HCT116 (cell line): ENCODE measurements around the gene CACNA1F. TPM values are rescaled to one million over a fixed set of nuclear protein-coding genes. Genes with fewer than 3 reads are reported as not detected.

Experiments used
- ATAC-seq: fragments of 200-7000 bp; cut with Tn5 transposase; 2 replicates; pipeline ENCODE4 v1.9.1; 2020; ENCODE audit warnings: mild to moderate bottlenecking, moderate library complexity
- BruUV-seq: library from RNA; stranded (reverse); fragments of 400-500 nt; replicated peaks from 2 replicates; lab custom pipeline; 2021; lab: Mats Ljungman, UMichigan
- CTCF ChIA-PET: fragments of 300-600 bp; sonication (Branson Sonifier 250); formaldehyde crosslinking; loops from one replicate; lab custom pipeline; 2021; ENCODE audit warnings: antibody characterized with exemption; lab: Charles Lee
- POLR2A ChIA-PET: fragments of 300-600, 350-600 bp; sonication (Branson Sonifier 250); formaldehyde crosslinking; loops from one replicate; lab custom pipeline; 2021; ENCODE audit warnings: antibody characterized with exemption; lab: Charles Lee
- RAD21 ChIA-PET, 2 experiments: fragments of 300-600 bp; sonication (Branson Sonifier 250); formaldehyde crosslinking; loops; one replicate each; lab custom pipeline; 2023; ENCODE audit warnings: low total read pairs in 2 of 2; ENCODE audit not compliant: uncharacterized antibody in 2 of 2, unreplicated experiment in 2 of 2, low non-redundant PET in 1 of 2; lab: Charles Lee
- DNase-seq: peaks from one replicate; pipeline ENCODE4 v3.0.0-alpha.2; 2010; ENCODE audit warnings: low read depth, low spot score
- H2AFZ ChIP-seq: fragments of 200-600 bp; shearing (Covaris generic), sonication (generic); 2 replicates; pipeline ENCODE4 v1.6.1; 2017; ENCODE audit warnings: low read depth, mixed run types, mixed read lengths, antibody characterized with exemption, low read length; ENCODE audit not compliant: poor library complexity, severe bottlenecking
- H3K27ac ChIP-seq: 2 replicates; pipeline ENCODE4 v1.5.1; 2012; ENCODE audit warnings: low read depth, low read length
- H3K27me3 ChIP-seq: fragments of 200-600 bp; sonication (generic); 2 replicates; pipeline ENCODE4 v1.6.1; 2016; ENCODE audit warnings: mixed run types, low read length, mixed read lengths; ENCODE audit not compliant: insufficient read depth
- H3K36me3 ChIP-seq, 2 experiments: fragments of 200-500 bp in 1 of 2; fragments of 200-600 bp in 1 of 2; sonication (Bioruptor generic) in 1 of 2; sonication (generic) in 1 of 2; 2 replicates each; pipeline versions ENCODE4 v1.5.1 to v1.6.1; 2014 to 2016; ENCODE audit warnings: low read length in 2 of 2, inconsistent platforms in 1 of 2, mixed read lengths in 1 of 2, mixed run types in 1 of 2; ENCODE audit not compliant: insufficient read depth in 2 of 2, control insufficient read depth in 1 of 2
- H3K4me1 ChIP-seq, 2 experiments: fragments of 200-600 bp in 1 of 2; sonication (generic) in 1 of 2; 2 replicates each; pipeline versions ENCODE4 v1.5.1 to v1.6.1; 2012 to 2017; ENCODE audit warnings: low read length in 2 of 2, inconsistent platforms in 1 of 2, mild to moderate bottlenecking in 1 of 2, mixed read lengths in 1 of 2, mixed run types in 1 of 2, moderate library complexity in 1 of 2; ENCODE audit not compliant: insufficient read depth in 2 of 2, control insufficient read depth in 1 of 2
- H3K4me2 ChIP-seq: fragments of 200-600 bp; sonication (generic); 2 replicates; pipeline ENCODE4 v1.6.1; 2017; ENCODE audit warnings: mixed run types, low read length, mixed read lengths
- H3K4me3 ChIP-seq, 2 experiments: fragments of 200-600 bp in 1 of 2; sonication (generic) in 1 of 2; replicated peaks in 1 of 2; 2 replicates each; pipeline ENCODE4 v1.5.1; 2011 to 2016; ENCODE audit warnings: low read length in 2 of 2, control low read depth in 1 of 2, low read depth in 1 of 2, mild to moderate bottlenecking in 1 of 2, mixed read lengths in 1 of 2, mixed run types in 1 of 2
- H3K79me2 ChIP-seq: fragments of 200-600 bp; sonication (generic); 2 replicates; pipeline ENCODE4 v1.6.1; 2017; ENCODE audit warnings: mild to moderate bottlenecking, mixed run types, low read length, moderate library complexity, mixed read lengths; ENCODE audit not compliant: insufficient read depth
- H3K9ac ChIP-seq: fragments of 200-600 bp; sonication (generic); 2 replicates; pipeline ENCODE4 v1.6.1; 2016; ENCODE audit warnings: low read length, mixed read lengths
- H3K9me2 ChIP-seq: fragments of 200-600 bp; sonication (generic), shearing (Covaris generic); 2 replicates; pipeline ENCODE4 v1.6.1; 2017; ENCODE audit warnings: mixed run types, mild to moderate bottlenecking, moderate library complexity; ENCODE audit not compliant: insufficient read depth
- H3K9me3 ChIP-seq, 2 experiments: fragments of 200-500 bp in 1 of 2; fragments of 200-600 bp in 1 of 2; sonication (Bioruptor generic) in 1 of 2; sonication (generic) in 1 of 2; 2 replicates each; pipeline ENCODE4 v1.6.1; 2014 to 2017; ENCODE audit warnings: low read length in 2 of 2, mixed read lengths in 2 of 2, inconsistent platforms in 1 of 2, low read depth in 1 of 2, mild to moderate bottlenecking in 1 of 2, mixed run types in 1 of 2, moderate library complexity in 1 of 2; ENCODE audit not compliant: control insufficient read depth in 1 of 2, insufficient read depth in 1 of 2
- H4K20me1 ChIP-seq: fragments of 200-600 bp; sonication (generic), shearing (Covaris generic); 2 replicates; pipeline ENCODE4 v1.6.1; 2017; ENCODE audit warnings: mixed run types, mild to moderate bottlenecking, moderate library complexity; ENCODE audit not compliant: insufficient read depth
- CEBPB ChIP-seq: IDR thresholded peaks from 2 replicates; pipeline ENCODE4 v1.6.1; 2012; ENCODE audit warnings: low read depth
- EGR1 ChIP-seq: IDR thresholded peaks from 2 replicates; pipeline ENCODE4 v1.6.1; 2012; ENCODE audit warnings: low read depth
- EZH2 ChIP-seq: fragments of 200-600 bp; sonication (generic); IDR thresholded peaks from 2 replicates; pipeline ENCODE4 v1.6.1; 2017; ENCODE audit warnings: antibody characterized with exemption, mixed run types
- FOSL1 ChIP-seq: IDR thresholded peaks from 2 replicates; pipeline ENCODE4 v1.6.1; 2012; ENCODE audit warnings: low read depth
- POLR2A ChIP-seq: IDR thresholded peaks from 2 replicates; pipeline ENCODE4 v1.7.0; 2011; ENCODE audit warnings: borderline replicate concordance; ENCODE audit not compliant: insufficient read depth, insufficient read length; ENCODE audit errors: extremely low read depth
- POLR2AphosphoS5 ChIP-seq: IDR thresholded peaks from 2 replicates; pipeline ENCODE4 v1.6.1; 2011; ENCODE audit warnings: mild to moderate bottlenecking, low read depth, low read length, moderate library complexity
- RAD21 ChIP-seq: IDR thresholded peaks from 2 replicates; pipeline ENCODE4 v1.6.1; 2012; ENCODE audit warnings: low read depth, mild to moderate bottlenecking
- REST ChIP-seq: IDR thresholded peaks from 2 replicates; pipeline ENCODE4 v1.6.1; 2012; ENCODE audit warnings: low read depth
- SIN3A ChIP-seq: IDR thresholded peaks from 2 replicates; pipeline ENCODE4 v1.6.1; 2012; ENCODE audit warnings: low read depth
- SRF ChIP-seq: IDR thresholded peaks from 2 replicates; pipeline ENCODE4 v1.6.1; 2012; ENCODE audit warnings: low read depth
- ZBTB33 ChIP-seq: IDR thresholded peaks from 2 replicates; pipeline ENCODE4 v1.6.1; 2011; ENCODE audit warnings: mild to moderate bottlenecking, low read length, moderate library complexity; ENCODE audit not compliant: insufficient replicate concordance; ENCODE audit errors: extremely low read depth
- intact Hi-C: fragments of 100-400 bp; cut with micrococcal nuclease; formaldehyde crosslinking; loops from 2 replicates; pipeline ENCODE4 v1.10.0; 2022
- total RNA-seq: library from RNA; stranded (reverse); gene quantifications from one replicate; pipeline ENCODE4 v1.2.1, GENCODE V29; 2021; ENCODE audit not compliant: unreplicated experiment

Gene CACNA1F
- total RNA-seq, 1 experiment from 2014 or later = not detected

GRCh38 chrX:49254639-49255038 lies 21.5 kb upstream of the CACNA1F start:
- no peak for ATAC-seq
- no peak for DNase-seq
- Histone ChIP-seq H3K4me2 (no peak overlapping the region), H3K36me3 (no peaks in the 10 kb centered on the region), H3K27ac (no peak overlapping the region), H3K9me3 (no peaks in the 10 kb centered on the region), H3K4me1 (no peaks in the 10 kb centered on the region), H4K20me1 (no peaks in the 10 kb centered on the region), H3K79me2 (no peaks in the 10 kb centered on the region), H3K9me2 (no peaks in the 10 kb centered on the region), H3K9ac (no peak overlapping the region), H3K27me3 (no peaks in the 10 kb centered on the region), H3K4me3 (no peak overlapping the region), H2AFZ (no peak overlapping the region)
- CTCF ChIA-PET = no interaction called here
- intact Hi-C loops = no loop called here
- TF ChIP-seq SRF = no peak
- no peak for TF ChIP-seq SIN3A
- no peak for TF ChIP-seq POLR2AphosphoS5
- TF ChIP-seq EZH2 = no peak
- no peak for TF ChIP-seq ZBTB33
- no peak for TF ChIP-seq RAD21
- no peak for TF ChIP-seq CEBPB
- no peak for TF ChIP-seq REST
- TF ChIP-seq FOSL1 = no peak
- no peak for TF ChIP-seq EGR1
- no peak for TF ChIP-seq POLR2A
- RAD21 ChIA-PET = no interaction called here
- no TSS peak for BruUV-seq
- POLR2A ChIA-PET = no interaction called here
